ENCODE data around the gene ADAM23.

ADAM23 gene

DNA sequence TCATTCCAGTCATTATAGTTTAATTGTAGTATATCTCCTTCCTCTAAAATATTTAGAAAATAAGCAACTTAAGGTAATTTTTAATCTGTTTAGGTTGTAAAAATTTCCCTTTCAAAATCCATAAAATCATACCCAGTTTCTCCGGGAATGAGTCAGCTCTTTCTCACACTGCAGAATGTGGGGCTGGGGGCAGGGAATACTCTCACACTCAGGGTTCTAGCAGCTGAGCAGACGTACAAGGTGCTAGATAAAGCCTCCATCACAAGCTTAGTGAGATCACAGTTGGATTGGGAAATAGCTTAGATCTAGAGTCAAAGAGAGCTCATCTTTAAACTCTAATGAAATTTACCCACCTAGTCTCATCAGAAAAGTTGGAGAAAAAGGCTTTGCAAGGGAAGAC lies 119.0 kb downstream of the ADAM23 start:
- DNase-seq (ENCODE audit: low read depth, low spot score): no peak

DNA sequence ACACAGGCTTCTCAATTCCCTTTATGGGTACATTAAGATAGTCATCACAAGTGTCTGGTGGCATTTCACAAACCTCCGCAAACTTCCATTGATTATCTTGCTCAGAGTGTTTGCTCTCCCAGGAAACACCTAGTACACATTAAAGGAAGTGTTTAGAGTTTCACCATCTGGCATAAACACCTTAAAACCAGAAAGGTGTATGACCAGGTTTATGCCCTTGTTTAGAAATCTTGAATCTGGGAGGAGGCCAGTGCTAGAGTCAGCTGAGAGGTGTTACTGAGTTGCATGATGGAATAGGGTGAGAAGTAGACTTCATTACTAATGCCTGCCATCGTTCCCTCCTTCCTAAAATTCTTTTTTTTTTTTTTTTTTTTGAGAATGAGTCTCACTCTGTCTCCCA lies 120.0 kb downstream of the ADAM23 start:
- DNase-seq (ENCODE audit: low read depth, low spot score): no peak

DNA sequence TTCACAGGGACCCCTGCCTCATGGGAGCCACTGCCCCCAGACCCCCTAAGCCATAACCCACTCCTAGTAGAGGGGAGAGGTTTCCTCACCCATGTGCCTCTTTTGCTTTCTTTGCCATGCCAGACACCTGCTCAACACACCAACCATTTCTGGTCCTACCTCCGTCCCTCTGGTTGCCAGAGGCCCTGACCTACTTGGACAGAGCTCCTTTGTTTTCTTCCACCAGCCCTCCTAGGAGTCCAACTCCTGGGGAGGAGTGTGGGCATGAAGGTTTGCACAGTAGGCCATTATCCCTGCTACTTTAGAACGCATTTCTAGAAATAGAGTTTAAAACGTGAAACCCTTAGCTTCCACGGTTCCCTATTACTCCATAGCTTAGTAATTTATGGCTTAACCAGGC lies 122.3 kb downstream of the ADAM23 start:
- no peak for DNase-seq (ENCODE audit: low read depth, low spot score)

DNA sequence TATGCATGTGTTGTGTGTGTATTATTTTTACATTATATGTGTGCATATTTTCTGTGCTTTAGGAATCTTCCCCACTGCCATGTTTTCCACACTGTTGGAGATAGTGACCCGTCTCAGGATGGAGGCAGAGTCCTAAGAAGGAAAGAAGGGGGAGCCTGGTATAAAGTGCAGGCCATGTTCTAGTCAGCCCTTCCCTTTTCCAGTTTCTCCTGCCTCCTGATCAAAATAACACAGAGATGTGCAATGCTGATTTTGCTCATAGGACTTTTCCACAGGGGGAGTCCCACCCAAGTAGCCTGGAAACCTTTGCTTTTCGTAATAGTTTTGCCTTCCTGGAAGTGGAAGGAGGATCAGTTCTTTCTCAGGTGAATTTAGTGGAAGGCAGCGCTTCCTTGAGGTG lies 126.1 kb downstream of the ADAM23 start:
- DNase-seq (ENCODE audit: low read depth, low spot score): no peak

DNA sequence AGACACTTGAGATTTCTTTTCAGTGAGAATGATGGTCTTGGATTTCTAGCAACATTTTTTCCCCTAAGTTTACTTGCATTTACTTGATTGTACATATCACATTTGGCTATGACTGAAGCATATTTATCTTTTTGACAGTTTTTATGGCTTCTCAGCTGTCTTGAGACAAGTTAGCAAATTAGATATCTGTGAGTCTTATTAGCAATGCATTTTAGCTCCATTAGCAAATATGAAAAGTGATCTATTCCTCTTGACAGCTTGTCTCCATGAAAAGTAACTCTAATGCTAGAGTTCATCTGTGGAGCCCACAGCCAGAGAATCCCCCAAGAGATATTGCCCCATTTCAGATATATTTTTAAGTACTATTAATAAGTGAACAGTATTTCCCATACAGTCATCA lies 126.9 kb downstream of the ADAM23 start:
- no peak for DNase-seq (ENCODE audit: low read depth, low spot score)

DNA sequence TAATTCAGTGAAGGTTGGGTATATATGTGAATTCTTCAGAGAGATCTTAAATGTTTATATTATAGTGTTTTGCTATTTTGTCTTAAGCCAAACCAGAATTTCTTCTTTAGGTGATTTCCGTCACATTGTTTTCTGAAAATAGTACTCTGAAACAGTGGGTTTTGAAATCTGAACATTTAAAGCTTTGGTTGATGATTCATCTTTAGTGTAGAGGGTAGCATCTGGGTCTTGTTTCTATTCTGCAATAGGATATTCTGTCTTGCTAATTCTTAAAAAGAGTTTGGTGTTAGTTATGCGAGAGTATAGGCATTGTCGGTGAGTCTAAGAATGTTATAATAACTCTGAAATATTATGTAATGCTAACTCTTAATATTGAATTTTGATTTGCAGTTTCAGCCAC lies 129.4 kb downstream of the ADAM23 start:
- no peak for DNase-seq (ENCODE audit: low read depth, low spot score)

DNA sequence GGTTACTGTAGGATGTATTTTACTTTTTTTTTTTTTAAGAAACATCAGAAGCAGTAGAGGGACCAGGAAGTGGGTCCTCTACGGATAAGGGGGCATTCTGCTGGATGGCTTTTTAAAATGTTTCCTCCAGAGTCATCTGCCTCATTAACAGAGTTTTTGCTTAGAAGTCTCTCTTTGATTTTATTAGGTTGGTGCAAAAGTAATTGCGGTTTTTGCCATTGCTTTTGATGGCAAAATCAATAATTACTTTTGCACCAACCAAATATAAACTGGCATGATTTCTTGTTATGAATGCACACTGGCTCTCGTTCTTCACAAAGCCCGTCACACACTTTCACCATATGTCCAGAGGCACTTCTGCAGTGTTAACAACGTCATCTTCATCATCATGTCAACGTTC lies 130.5 kb downstream of the ADAM23 start:
- DNase-seq (ENCODE audit: low read depth, low spot score): no peak

DNA sequence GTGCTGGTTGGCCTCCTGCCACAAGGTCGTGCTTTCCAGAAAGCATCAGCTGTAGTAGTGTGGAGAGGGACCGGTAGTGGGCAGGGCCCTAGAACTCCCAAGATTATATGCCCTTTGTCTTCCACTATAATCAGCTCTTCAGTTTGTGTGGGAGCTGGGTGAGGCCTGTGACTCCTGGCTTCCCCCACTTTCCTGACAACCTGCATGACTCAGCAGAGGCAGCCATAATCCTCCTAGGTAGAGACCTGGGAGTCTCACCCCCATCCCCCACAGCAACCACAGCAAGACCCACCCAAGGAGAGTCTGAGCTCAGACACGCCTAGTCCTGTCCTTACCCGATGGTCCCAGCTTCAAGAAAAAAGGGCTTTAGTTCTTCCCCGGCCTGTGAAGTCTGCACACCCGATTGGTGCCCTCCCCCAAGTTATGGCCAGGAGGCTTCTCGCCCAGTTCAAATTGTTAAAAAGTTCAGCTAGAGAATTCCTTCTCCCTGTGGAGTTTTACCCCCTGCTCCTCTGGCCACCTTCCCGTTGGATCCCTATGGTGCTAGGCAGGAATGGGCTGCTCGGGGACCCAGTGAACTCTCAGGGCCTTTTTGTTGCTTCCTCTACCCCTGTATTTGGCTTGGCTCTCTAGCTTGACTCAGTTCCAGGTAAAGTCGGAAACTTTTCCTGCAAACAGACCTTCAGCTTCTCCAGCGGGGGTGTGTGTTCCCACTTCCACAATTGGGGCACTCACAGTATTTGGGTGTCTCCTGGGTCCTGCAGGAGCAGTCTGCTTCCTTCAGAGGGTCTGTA lies 141.2 kb downstream of the ADAM23 start:
- DNase-seq (ENCODE audit: low read depth, low spot score): no peak

DNA sequence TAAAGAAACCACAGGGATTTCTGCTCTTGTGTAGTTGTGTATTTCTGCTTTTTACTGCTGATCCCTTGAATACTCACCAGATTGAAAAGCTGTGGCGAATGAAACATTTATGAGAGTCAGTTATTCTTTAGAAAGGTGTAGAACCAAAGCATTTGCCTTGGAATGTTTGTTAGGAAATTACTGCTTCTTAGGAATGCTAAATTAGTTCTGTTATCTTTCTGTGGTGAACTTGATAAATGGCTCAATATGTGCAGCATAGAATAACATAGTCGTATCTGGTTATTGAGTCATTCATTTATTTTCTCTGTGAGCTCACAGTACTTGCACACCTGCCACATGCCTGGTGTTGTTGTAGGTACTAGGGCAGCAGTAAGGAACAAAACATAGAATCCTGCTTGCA lies 142.0 kb downstream of the ADAM23 start:
- no peak for DNase-seq (ENCODE audit: low read depth, low spot score)

DNA sequence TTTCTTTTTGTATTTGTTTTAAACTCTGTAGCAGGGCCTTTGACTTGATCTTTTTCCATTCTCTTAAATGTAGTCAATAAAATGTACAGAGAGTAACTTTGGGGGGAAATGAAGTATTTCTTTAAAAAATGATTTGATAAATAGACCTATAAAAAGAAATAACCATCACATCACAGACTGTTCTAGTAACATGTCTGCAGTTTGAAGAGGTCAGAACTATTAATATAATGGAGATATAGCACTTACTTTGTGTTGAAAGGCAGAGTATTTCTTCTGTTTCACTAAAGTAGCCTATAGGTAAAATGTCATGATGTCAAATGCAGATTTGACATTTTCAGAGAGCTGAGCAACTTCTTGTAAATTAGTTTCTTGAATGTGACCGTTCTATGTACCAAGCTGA lies 143.3 kb downstream of the ADAM23 start:
- no peak for DNase-seq (ENCODE audit: low read depth, low spot score)

DNA sequence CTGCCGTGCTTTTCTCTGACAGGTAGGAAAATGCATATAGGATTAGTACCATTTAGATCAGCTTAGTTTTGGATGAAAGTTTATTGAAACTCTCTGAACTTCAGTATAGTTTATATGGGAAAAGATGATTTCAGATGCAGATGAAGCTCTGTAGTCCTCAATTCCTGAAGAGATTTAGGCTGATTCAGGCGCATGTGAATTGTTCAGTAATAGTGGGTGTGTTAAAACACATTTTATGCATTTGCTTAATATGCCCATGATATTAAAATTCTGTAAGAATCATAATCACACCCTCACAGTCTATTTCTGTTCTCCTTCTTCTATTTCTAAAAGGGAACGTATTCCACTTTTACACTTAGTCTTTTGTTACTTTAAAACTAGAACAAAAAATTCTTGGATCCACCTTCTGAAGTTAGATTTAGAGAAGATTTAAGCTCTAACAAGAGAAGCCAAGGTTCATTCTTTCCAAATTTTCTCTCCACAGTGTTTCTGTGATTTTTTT lies 154.4 kb downstream of the ADAM23 start:
- no peak for DNase-seq (ENCODE audit: low read depth, low spot score)

DNA sequence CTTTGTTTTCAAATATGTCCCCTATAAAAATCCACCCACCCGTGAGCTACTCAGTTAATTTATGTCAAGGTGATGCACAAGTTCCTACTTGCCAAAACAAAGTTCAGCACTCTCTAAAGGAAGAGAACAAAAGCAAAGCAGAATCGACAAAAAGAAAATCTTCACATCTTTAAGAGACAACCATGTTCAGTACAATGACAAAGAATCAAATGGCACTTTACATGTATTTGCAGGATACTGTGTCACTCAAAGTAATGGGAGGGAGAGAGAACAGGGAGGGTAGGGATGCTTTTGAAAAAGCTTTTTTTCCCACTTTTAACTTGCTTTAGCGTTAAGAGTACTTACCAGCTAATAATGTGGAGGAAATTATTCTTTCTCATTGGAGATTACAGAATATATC lies 159.9 kb downstream of the ADAM23 start:
- no peak for DNase-seq (ENCODE audit: low read depth, low spot score)

DNA sequence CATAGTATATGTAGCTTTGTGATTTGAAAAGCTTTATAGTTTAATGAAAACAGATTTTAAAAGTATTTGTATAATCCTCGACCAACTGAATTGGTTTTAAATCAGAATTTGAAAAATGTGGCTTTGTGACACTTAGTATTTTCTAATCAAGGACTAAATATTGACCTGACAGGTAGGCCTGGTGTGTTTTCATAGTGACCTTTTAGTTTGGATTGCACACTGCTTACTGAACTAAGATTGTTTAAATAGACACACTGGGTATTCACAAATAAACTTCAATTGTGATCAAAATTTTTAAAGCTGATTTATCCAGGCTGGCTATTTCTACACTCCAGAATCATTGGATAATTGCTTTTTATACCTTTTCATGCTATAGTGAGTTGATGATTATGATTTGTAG lies 167.1 kb downstream of the ADAM23 start:
- no peak for DNase-seq (ENCODE audit: low read depth, low spot score)

DNA sequence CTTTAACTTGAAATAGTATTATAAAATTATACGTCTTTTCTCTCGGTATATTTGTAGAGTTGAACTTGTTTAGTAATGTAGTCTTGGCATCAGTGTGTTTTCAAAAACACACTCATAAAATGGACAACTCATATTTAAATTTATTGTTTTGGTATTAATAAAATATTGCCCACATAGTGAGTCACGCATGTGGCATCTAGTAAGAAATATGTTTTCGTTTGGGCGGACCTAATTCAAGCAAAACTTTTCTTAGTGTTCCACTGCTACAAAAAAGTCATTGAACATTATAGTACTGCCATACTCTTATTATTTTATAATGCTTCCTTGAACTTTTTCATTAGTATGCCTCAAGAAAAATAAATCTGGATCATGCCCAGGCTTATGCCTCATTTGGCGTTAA lies 167.9 kb downstream of the ADAM23 start:
- DNase-seq (ENCODE audit: low read depth, low spot score): no peak

DNA sequence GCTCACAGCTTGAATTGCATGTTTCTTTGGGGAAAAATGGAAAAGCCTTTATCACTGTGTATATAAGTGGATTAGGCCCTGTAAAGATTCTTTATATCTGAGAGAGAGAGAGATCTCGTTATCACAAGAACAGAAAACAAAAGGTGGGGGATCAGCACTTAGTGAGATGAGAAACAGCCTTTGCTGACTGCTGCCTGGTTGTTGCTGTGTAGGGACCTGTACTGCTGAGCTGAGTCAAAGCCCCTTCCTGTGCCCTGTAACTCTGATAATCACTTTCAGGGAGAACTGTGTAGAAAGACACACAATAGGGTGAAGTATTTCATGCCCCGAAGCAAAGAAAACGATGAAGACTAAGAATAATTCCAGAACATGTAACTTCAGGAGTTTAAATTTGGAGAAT lies 168.4 kb downstream of the ADAM23 start:
- no peak for DNase-seq (ENCODE audit: low read depth, low spot score)

DNA sequence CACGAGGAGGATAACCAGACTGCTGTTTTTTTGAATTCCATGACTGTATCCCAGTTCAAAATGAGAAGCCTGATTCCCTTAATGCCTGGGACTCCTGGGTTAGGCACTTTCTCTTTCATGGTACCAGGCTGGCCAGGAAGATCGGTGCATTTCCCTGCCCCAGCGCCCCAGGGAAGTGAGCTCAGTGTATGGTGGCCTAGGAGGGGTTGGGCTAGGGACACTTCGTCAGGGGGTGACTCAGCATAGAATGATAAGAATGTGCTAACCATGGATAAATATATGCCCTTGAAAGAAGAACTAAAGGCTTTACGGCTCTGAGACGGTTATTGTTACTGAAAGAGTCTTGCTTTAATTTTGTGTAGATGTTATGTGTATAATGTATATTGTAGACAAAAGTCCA lies 171.5 kb downstream of the ADAM23 start:
- DNase-seq (ENCODE audit: low read depth, low spot score): no peak

DNA sequence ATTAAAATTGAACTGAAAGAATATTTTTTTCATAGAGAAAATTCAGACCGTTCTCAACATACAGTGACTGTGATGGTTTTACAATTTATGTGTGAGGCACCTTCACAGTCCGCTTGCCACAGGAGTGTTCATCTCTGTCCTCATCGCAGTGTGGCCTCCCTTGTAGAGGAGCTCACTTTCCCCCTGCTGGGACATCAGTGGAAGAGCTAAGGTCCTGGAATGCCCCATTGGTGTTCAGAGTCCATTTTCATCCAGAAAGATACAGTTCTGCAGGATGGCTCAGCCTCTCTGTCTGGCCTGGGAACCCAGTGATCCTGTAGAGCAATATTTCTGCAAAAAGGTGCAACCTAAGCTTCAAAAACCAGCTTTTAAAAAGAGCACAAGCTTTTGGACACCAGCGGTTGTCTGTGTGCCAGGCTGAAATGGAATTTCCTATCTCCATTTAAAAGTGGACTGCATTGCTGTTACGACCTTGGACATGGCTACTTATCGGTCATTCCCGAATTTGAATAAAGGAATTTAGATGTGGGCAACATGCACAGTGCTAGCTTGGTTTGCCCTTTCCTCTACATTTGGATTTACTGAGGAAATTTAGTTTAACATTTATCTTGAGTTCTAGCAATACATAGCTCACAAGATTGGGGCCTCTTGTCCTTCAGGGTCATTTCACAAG lies 172.2 kb downstream of the ADAM23 start:
- no peak for DNase-seq (ENCODE audit: low read depth, low spot score)

DNA sequence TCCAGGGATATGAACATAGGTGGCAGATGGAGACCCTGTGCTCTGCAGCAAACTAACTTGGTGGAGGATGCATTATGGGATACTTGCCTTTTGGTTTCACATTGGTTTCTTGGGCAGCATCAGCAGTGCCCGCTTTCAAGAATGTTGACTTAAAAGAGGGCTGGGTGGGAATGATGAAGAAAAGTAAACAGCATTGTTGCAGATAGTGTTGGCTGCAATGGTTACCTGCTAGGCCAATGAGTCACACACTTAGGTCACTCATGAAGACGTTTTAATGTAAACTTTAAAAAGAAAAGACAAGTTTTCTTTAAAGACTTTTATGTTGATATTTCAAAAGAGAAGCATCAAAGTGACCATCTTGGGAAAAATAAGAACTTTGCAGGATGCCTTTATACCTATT lies 172.8 kb downstream of the ADAM23 start:
- no peak for DNase-seq (ENCODE audit: low read depth, low spot score)

DNA sequence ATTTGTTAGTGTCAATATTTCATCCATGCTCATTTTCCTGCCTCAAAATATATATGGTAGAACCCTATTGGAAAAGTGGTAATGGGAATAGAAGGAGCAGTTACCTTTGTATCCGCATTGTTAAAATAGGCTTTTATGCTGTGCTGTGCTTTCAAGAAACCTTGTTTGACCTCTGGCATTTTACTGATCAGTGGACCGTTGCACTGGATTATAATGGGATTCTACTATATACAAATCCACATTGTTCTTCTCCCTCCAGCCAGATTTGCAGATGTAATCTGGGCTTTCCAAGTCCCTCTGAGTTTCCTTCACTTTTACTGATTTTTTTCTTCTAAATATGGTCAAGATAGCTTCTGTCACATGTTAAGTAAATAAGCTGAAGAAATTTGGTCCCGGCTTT lies 175.7 kb downstream of the ADAM23 start:
- DNase-seq (ENCODE audit: low read depth, low spot score): no peak

DNA sequence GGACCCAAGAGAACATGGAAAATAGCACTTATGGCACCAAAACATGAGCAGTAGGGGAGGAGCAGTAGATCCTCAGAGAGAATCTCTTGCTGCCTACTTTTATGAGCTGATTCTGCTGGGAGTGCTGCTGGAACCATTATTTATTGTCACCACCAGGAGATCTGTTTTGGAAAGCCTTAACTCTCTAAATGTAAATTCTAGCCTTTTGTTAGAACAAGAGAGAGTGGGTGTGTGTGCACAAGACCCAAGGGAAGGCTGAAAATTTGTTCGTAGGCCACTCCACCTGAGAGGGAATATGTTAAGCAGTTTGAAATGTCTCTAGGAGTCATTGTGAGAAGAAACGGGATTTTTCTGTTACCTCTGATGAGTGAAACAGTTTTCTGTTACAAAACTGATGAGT lies 182.8 kb downstream of the ADAM23 start:
- no peak for DNase-seq (ENCODE audit: low read depth, low spot score)

DNA sequence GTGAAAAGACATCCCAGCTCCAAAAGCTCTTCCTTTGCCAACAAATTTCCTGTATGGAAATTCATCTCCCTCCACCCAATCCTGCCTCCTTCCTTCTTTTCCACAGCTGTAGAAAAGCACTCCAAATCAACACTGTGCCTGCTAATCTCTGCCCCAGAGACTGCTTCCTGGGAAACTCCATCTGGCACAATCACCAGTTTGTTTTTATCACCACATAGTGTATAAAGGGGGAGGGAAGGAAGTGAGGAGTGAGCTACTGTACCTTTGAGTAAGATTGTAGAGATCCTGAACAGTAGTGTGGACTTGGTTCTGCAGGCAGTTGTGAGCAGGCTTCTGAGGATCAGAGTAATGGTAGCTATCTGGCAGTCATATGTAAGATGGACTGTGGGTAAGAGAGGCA lies 184.3 kb downstream of the ADAM23 start:
- DNase-seq (ENCODE audit: low read depth, low spot score): no peak

DNA sequence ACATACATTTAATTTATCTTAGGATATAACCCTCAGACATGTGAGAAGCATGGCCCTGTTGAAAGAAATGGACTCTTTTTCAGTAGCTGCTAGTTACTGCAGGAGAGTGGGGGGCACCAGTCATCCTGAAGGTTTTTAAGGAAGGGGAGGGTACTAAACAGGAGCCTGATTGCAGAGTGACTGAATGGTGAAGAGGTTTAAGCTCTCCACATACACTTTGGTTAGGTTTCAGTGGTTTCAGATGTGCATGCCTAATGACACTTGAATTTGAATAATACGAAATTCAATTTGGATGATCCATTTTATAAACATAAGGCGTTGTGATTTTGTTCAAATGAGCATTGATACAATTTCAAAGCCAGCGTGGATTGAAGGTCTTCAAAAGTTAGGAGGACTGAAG lies 188.0 kb downstream of the ADAM23 start:
- DNase-seq (ENCODE audit: low read depth, low spot score): no peak

DNA sequence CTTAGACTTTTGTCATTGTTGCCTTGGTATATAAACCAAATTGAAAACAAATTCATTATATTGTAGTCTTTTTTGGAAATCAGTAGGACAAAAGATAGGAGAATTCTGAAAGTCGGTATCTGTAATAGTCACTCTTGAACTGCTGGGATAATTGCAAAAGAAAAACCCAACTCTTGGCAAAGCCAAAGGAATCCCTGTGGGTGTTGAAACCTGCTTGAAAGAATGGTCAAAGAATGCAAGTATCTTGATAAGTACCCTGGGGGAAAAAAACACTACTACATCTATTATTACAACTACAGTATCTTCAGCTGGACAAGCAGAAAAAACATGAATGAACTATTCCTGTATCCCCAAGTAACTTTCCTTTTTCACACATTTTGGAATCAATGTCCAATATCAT lies 191.7 kb downstream of the ADAM23 start:
- no peak for DNase-seq (ENCODE audit: low read depth, low spot score)
